NCI-H82 treated with DMSO at 0.1 percent for 48 hours (cell line): ENCODE data around the gene ASCC3.
"Not testable (repeated sequence)": the region's sequence is repeated elsewhere in the genome, so short reads cannot be mapped to it uniquely, and the experiment has no call there.

Experiments used
- DNase-seq: peaks from one replicate; lab custom pipeline; 2025; ENCODE audit not compliant: unreplicated experiment; lab: John Stamatoyannopoulos, UW

The ASCC3 gene

DNA sequence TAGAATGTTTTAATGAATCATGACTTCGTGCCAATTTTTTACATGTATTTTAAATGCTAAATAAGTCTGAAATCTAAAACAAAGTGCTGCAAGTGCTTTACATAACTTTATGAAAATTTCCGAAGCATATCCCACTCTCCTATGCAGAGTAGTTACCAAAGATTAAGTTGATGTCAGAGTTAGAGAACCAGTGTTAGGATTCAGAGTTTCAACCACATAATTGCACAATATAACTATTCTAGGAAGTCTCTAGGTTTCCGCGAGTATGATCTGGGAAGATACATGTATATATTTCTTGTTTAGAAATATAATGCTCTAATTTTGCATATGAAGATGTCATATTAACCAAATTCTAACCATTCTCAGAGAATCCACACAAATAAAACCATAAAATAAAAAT is 74.8 kb downstream of the ASCC3 start:
- DNase-seq: no peak

DNA sequence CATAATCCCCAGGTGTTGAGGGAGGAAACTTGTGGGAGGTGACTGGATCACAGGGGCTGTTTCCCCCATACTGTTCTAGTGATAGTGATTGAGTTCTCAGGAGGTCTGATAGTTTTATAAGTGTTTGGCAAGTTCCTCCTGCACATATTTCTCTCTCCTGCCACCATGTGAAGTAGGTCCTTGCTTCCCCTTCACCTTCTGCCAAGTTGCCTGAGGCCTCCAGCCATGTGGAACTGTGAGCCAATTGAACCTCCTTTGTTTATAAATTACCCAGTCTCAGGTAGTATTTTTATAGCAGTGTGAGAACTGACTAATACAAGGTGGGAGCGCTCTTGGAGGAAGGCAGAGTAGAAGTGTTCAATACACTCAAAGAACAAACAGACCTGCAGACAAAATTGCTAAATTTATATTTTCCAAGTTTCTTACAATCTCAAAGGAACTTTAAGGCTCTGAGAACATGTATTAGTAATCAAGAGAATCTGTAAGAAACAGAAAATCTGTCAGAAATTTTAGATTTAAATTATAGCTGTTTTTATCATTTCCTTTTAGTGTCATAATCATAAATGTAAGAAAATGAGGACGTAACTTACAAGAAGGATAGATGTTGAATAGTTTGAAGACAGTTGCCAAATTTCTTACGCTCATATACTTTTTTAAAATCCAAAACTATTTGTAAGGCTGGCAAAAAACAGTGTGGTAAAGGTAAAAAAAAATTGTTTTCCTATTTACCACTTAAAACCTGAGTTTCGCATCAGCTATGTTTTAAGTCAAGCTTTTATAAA is 77.7 kb downstream of the ASCC3 start:
- DNase-seq: no peak

DNA sequence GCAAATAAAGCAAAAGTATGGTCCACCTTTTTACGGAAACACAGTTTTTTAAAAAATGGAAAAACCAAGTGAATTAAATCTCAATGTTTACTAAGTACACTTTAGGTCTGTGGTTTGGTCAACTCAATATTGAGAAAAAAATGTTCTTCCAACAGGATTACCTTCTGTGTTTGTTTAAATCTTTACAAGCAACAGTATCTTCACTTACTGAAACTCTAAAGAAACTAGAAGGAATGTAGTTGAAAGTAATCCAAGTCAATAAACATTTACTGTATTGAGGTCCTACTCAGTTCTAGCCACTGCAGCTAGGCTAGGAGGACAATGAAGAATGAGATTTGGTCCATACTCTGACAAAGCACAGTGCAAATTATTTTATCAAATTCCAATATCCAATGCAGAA is 80.1 kb downstream of the ASCC3 start:
- DNase-seq: no peak

DNA sequence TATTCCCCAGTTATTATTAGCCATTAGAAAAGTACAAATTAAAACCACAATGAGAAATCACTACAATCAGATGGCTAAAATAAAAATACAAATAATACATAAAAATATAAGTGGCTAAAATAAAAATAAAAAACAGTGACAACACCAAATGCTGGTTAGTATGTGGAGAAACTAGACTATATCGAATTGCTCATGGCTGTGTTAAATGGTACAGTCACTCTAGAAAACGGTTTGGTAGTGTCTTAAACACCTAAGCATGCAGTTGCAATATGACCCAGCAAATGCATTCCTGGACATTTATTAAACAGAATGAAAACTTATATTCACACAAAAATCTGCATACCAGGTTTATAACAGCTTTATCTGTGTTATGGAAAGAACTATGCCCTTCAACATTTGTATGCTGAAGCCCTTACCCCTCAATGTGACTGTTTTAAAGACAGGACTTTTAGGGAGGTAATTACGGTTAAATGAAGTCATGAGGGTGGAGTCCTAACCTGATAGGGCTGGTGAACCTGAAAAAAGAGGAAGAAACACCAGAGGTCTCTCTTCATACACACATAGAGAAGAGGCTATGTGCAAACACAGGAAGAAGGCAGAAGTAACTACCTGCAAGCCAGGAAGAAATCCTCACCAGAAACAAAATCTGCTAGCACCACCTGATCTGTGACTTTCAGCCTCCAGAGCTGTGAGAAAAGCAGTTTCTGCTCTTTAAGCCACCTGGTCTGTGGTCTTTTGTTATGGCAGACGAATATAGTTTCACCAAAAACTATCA is 84.9 kb downstream of the ASCC3 start:
- no peak for DNase-seq

DNA sequence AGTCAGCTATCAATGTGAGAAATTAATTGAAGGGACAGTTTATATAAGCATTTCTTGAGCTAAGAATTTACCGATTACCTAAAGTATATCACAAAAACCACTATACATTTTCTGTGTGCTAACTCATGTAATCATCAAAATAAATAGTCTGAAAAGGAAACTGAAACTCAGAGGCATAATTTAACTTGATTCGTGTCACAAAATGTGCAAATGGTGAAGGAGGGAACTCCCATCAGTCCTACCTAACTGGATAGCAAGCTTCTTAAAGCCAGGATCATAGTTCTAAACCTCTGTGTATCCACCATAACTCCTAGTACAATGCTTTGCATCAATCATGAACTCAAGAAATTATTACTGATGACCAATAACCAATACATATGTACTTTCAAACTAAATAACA is 91.0 kb downstream of the ASCC3 start:
- no peak for DNase-seq

DNA sequence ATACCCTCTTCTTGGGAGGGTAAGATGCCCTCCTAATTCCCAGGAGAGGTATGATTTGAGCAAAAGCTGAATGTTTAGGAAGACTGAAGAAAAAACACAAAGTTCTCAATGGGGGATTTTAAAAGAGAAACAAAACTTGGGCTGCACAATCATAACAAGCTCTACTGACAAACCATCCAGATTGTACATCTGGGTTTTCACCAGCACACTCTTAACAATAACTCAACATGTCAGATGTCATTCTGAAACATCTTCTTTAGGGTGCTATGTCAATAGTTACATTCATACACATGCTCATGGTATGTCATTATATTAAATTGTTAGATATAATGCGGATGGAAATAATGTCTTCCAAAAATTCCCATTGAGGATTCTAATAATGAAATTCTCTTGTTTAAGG is 95.1 kb downstream of the ASCC3 start:
- DNase-seq: no peak

DNA sequence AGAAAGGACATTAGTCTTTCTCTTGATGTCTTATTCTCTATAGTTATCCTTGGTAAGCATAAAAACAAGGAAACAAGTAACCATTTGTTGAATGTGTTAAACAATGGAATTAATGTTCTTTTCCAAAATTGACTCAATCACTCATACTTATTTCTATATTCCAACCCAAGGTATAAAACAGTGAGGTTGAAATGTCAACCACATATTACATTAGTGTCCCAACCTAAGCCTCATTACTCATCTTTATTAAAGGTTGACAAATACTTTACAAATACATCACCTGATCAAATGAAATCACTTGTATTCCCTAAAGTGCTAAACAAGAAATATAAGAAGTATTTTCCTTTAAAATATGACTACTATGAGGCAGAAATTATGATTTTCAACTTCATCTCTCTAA is 100.5 kb downstream of the ASCC3 start:
- no peak for DNase-seq

DNA sequence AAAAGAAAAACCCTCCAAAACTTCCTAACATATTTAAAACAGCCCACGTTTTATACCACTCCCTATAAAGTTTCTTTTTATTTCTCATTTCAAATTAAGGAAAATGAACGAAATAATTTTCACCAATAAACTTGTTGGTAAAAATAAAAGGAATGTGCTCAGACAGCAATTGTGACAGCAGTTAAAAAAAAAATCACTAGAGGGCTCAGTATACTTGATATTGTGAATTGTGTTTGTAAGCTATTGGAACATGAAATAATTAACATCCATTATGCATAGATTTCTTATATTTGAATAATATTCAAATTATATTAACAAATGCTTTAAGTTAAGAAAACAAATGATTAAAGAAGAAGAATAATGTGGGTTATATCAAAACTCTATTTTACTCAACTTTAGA is 105.5 kb downstream of the ASCC3 start:
- no peak for DNase-seq

DNA sequence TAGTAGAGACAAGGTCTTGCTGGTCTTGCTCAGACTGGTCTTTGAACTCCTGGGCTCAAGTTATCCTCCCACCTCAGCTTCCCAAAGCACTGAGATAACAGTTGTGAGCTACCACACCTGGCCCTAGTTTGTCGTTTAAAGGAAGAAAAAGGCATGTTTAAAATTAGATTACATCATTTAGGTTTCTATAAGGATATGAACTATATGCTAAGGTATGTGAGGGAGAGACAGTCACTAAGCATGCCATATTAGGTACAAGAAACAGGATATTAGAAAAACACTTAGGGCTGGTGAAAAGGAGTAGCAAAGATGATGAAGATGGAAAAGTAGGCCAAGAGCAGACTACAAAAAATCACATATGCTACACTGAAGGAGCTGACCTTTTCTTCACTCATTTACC is 106.4 kb downstream of the ASCC3 start:
- no peak for DNase-seq

DNA sequence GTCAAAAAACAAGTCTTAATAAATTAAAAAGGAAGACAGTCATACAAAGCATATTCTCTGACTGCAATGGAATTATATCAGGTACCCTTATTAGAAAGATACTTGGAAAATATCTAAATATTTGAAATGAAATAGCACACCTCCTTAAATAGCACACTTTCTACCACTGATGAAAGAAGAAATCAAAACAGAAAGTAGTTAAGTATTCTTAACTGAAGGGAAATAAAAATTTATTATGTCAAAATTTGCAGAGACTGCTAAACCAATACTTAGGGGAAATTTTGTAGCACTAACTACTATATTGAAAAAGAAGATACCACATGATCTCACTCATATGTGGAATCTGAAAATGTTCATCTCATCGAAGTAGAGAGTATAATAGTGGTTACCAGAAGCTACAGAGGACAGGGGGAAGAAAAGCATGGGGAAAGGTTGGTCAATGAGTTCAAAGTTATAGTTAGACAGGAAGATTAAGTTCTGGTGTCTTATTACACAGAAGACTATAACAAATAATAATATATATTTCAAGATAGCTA is 112.2 kb downstream of the ASCC3 start:
- no peak for DNase-seq

DNA sequence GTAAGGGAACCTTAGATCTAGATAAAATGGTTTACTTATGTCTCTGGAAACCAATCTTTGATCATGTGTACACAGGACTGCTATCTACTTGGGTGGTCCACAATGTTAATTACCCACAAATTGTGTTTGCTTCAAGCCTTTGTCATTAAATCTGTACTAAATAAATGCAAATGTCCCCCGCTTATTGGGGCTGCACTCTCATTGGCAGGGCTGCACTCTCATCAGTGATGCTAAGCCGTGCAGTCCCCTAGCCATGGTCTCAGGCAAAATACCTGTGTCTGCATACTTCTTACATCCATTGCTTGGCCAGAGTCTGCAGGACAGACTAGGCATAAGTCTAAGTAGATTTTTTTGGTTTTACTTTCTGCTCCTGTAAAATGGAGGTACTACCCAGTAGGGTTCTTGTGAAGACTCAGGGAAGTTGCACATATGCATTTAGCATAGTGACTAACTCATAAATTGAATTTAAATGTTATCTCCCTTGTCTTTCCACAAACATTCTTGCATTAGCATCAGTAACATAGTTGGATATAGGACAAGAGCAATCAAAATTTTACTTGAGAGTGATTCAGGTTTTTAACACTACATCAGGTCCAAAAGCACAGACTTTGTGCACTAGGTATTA is 117.4 kb downstream of the ASCC3 start:
- DNase-seq: no peak

DNA sequence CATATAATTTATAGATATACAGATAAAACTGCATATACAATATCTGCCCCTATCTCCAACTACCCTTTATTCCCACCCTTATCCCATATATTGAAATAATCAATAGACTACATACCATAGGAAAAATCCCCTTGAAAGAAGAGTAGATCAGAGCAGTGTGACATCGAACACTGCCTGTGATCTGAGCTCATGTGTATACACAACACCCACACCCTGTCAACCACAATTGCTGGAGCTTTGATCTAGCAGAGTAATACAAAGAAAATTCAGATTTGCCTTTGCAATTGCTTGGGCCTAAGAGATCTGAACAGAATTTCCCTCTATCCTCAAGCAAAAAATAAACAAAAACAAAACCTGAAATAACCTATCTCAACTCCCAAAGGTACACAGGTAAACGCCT is 119.3 kb downstream of the ASCC3 start:
- DNase-seq: no peak

DNA sequence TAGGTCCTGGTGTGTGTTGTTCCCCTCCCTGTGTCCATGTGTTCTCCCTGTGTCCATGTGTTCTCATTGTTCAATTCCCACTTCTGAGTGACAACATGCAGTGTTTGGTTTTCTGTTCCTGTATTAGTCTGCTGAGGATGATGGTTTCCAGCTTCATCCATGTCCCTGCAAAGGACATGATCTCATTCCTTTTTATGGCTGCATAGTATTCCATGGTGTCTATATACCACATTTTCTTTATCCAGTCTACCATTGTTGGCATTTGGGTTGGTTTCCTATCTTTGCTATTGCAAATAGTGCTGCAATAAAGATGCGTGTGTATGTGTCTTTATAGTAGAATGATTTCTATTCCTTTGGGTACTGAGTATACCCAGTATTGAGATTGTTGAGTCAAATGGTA is 122.7 kb downstream of the ASCC3 start:
- DNase-seq: not testable (repeated sequence)

DNA sequence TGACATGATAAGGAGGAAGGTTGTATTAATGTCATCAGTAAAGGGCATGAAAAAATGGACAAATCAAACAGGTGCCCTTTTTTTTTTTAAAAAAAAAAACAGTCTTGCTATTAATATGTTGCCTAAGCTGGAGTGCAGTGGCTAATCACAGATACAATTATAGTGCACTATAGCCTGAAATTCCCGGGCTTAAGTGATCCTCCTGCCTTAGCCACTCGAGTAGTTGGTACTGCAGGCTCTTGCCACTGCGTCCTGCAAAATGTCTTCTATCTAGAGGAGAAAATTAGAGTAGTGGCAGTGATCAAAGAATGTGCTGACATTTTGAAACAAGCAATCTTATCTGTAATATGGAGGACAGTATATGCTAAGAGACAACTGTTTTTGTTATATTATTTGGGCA is 127.7 kb downstream of the ASCC3 start:
- no peak for DNase-seq

DNA sequence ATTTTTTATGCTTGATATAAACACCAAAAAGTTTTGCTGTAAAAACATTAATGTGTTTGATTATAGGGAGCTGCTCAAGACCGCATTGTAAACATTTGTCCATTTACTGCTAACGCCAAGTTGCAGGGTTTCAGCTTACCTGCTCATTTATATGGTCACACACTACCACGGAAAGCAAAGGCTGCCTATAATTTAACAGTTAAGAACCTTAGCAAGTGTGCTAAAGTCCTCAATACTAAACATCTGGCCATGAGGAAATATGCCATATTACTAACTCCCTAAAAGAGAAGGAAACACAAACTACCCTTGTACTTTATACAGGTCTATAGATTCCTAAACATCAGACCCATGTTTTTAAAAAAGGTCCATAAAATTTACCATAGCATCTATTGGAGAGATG is 129.5 kb downstream of the ASCC3 start:
- DNase-seq: peak; percentile 30

DNA sequence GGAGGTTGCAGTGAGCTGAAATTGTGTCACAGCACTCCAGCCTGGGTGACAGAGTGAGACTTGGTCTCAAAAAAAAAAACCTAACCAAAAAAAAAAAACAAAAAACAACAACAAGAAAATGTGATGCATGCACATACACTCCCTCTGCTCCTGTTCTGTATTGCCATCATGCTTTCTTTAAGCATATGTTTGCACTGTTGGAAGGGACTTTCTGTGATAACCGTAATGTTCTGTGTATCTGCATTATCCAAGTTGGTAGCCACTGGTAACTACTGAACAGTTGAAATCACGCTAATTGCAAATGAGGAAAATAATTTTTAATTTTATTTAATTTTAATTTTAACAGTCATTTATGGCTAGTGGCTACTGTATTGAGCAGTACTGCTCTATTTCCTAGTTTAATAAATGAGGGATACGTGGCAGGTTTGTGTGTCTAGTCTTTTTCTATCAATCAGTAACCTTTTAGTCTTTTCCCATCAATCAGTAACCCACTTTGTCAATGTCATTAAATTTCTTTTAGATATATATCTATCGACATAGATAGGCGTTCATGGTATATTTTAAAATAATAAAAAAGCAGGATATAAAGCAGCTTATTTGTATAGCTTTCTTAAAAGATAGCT is 135.6 kb downstream of the ASCC3 start:
- DNase-seq: no peak

DNA sequence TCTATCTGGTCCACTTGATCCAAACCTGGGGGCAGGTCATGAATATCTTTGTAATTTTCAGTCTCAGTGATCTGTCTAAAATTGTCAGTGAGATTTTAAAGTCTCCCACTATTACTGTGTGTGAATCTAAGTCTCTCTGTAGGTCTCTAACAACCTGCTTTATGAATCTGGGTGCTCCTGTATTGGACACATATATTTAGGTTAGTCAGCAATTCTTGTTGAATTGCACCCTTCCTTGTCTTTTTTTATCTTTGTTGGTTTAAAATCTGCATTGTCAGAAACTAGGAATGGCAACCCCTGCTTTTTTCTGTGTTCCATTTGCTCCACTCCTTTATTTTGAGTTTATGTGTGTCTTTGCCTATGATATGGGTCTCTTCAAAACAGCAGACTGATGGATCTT is 140.7 kb downstream of the ASCC3 start:
- no peak for DNase-seq

DNA sequence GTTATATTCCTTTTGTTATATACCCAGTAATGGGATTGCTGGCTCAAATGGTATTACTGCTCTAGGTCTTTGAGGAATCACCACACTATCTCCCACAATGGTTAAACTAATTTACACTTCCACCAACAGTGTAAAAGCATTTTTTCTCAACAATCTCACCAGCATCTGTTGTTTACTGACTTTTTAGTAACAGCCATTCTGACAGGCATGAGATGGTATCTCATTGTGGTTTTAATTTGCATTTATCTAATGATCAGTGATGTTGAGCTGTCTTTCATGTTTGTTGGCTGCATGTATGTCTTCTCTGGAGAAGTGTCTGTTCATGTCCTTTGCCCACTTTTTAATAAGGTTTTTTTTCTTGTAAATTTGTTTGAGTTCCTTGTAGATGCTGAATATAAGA is 143.4 kb downstream of the ASCC3 start:
- DNase-seq: not testable (repeated sequence)

DNA sequence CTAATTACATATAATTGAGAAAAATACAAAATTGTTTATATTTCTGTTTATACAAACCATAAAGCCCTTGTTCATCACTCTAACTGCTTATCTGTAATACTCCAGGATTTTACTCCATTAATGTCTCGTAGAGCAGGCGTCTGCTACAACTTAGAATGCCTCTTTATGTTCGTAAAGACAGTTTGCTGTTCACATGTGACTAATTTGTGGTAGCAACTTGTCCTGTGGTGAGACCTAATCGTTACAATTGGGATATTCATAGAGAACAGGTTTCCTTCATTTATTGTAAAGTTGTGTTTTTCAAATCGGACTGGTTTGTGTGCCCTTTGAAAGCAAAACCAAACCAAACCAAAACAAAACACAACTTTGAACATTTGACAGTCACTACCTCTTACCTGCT is 149.7 kb downstream of the ASCC3 start:
- DNase-seq: no peak

DNA sequence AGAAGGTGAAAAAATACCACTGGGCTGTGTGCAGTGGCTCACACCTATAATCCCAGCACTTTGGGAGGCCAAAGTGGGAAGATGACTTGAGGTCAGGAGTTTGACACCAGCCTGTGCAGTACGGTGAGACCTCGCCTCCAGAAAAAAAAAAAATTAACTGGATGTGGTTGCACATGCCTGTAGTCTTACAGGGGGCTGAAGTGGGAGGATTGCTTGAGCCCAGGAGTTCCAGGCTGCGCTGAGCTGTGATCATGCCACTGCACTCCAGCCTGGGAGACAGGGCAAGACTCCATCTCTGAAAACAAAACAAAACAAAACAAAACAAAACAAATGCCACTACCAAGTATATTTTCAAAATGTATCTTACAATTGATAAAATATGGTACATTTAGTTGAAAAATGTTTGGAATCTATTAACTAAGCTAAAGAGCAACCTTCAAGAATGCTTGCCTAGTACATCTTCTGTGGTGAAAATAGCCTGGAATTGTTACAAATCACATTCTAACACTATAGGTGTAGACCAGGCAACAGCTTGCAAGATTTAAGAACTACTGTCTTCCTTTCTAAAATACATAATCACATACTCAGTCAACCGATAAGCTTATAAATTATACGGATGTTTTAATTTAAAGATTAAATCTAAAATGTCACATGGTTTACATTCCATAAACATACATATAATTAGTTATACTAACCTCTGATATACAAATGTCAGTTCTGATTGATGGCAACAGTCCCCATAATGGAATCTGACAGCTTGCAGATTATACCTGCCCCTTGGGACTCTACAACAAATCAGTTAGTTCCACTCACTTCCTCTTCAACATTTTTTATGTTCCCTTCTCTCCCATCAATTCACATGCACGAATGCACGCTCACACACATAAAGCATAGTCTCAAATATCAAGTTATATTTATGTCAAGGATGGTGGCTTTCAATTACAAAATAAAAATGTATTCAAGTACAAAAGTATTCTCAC is 150.8 kb downstream of the ASCC3 start:
- peak; percentile 3 for DNase-seq
